HUES48 (cell line): Measurements from ENCODE around the gene SLC25A21.
"Not testable (repeated sequence)": the region's sequence is repeated elsewhere in the genome, so short reads cannot be mapped to it uniquely, and the experiment has no call there.

Experiments
- H3K27ac ChIP-seq: one replicate; pipeline ENCODE4 v1.7.0; 2013; ENCODE audit warnings: low read depth, low read length, inconsistent platforms
- H3K27me3 ChIP-seq: 2 replicates; pipeline ENCODE4 v1.6.1; 2013; ENCODE audit warnings: mild to moderate bottlenecking, low read length; ENCODE audit not compliant: control insufficient read depth, insufficient read depth
- H3K36me3 ChIP-seq: 2 replicates; pipeline ENCODE4 v1.6.1; 2013; ENCODE audit warnings: low read length; ENCODE audit not compliant: control insufficient read depth, insufficient read depth
- H3K4me1 ChIP-seq: 2 replicates; pipeline ENCODE4 v1.6.1; 2013; ENCODE audit warnings: mild to moderate bottlenecking, low read length; ENCODE audit not compliant: control insufficient read depth, insufficient read depth
- H3K4me3 ChIP-seq: 2 replicates; pipeline ENCODE4 v1.5.1; 2013; ENCODE audit warnings: mild to moderate bottlenecking, low read depth, low read length
- H3K9ac ChIP-seq: 2 replicates; pipeline ENCODE4 v1.6.1; 2013; ENCODE audit warnings: mild to moderate bottlenecking, low read depth, low read length, moderate library complexity
- H3K9me3 ChIP-seq: 2 replicates; pipeline ENCODE4 v1.6.1; 2013; ENCODE audit warnings: low read length; ENCODE audit not compliant: control insufficient read depth, insufficient read depth

The SLC25A21 gene

GRCh38 chr14:37172024-37172869 is at the start of gene SLC25A21:
Gene SLC25A21 (minus strand): TSS chr14:37172606.
- Histone ChIP-seq H3K9me3 (no peaks in the 10 kb centered on the region), H3K4me3 (peak within 1 kb of the TSS; percentile 84), H3K36me3 (no peaks in the 10 kb centered on the region), H3K4me1 (peaks cover 34% of the 10 kb centered on the region), H3K27me3 (no peaks in the 10 kb centered on the region; the same call in 1 of the 2 replicates), H3K9ac (peak within 1 kb of the TSS; percentile 95), H3K27ac (peak within 1 kb of the TSS; percentile 97)

GRCh38 chr14:37221073-37221472 is 48.7 kb upstream of the SLC25A21 start:
- Histone ChIP-seq H3K36me3 (peaks cover 4% of the 10 kb centered on the region; the same call in 1 of the 2 replicates), H3K9ac (no peak overlapping the region), H3K9me3 (peaks cover 14% of the 10 kb centered on the region), H3K4me1 (no peaks in the 10 kb centered on the region), H3K4me3 (no peak overlapping the region), H3K27me3 (no peaks in the 10 kb centered on the region), H3K27ac (no peak overlapping the region)

GRCh38 chr14:37215345-37215744 is 42.9 kb upstream of the SLC25A21 start:
- Histone ChIP-seq H3K27me3 (no peaks in the 10 kb centered on the region), H3K9ac (no peak overlapping the region), H3K4me3 (no peak overlapping the region), H3K36me3 (no peaks in the 10 kb centered on the region), H3K9me3 (no peaks in the 10 kb centered on the region), H3K4me1 (no peaks in the 10 kb centered on the region), H3K27ac (no peak overlapping the region)

- 0 out of 2 replicates have a peak, but pooled peaks cover 3% of the 10 kb centered on the region for H3K9me3 ChIP-seq
- H3K27me3 ChIP-seq = no peaks in the 10 kb centered on the region
- H3K4me1 ChIP-seq = no peaks in the 10 kb centered on the region
- H3K27ac ChIP-seq = no peak overlapping the region
- H3K4me3 ChIP-seq = no peak overlapping the region
- H3K36me3 ChIP-seq = no peaks in the 10 kb centered on the region; the same call in 1 of the 2 replicates
- no peak overlapping the region for H3K9ac ChIP-seq
Measured at GRCh38 chr14:37213016-37213415, 40.6 kb upstream of the SLC25A21 start.

GRCh38 chr14:37210448-37210847 is 38.0 kb upstream of the SLC25A21 start:
- no peaks in the 10 kb centered on the region for H3K4me1 ChIP-seq
- no peak overlapping the region for H3K27ac ChIP-seq
- no peaks in the 10 kb centered on the region for H3K27me3 ChIP-seq
- H3K9ac ChIP-seq = no peak overlapping the region
- H3K4me3 ChIP-seq = no peak overlapping the region
- H3K36me3 ChIP-seq = no peaks in the 10 kb centered on the region; the same call in 1 of the 2 replicates
- H3K9me3 ChIP-seq = peaks cover 25% of the 10 kb centered on the region

GRCh38 chr14:37209617-37210016 is 37.2 kb upstream of the SLC25A21 start:
- not testable (repeated sequence) for H3K27ac ChIP-seq, H3K36me3 ChIP-seq, H3K4me3 ChIP-seq, H3K9ac ChIP-seq, H3K4me1 ChIP-seq, H3K27me3 ChIP-seq
- H3K9me3 ChIP-seq = peaks cover 25% of the 10 kb centered on the region

- H3K27ac ChIP-seq, H3K4me1 ChIP-seq, H3K36me3 ChIP-seq, H3K4me3 ChIP-seq, H3K27me3 ChIP-seq, H3K9ac ChIP-seq: not testable (repeated sequence)
- H3K9me3 ChIP-seq = peaks cover 25% of the 10 kb centered on the region
Measured at GRCh38 chr14:37205623-37206605, 33.5 kb upstream of the SLC25A21 start.

GRCh38 chr14:37203423-37203822 is 31.0 kb upstream of the SLC25A21 start:
- Histone ChIP-seq H3K36me3 (no peaks in the 10 kb centered on the region; the same call in 1 of the 2 replicates), H3K4me1 (peaks cover 9% of the 10 kb centered on the region; the same call in 1 of the 2 replicates), H3K27ac (no peak overlapping the region), H3K4me3 (no peak overlapping the region), H3K9ac (no peak overlapping the region), H3K27me3 (no peaks in the 10 kb centered on the region), H3K9me3 (peaks cover 22% of the 10 kb centered on the region)

- Histone ChIP-seq H3K9ac (no peak overlapping the region), H3K4me3 (no peak overlapping the region), H3K4me1 (peaks cover 9% of the 10 kb centered on the region; the same call in 1 of the 2 replicates), H3K27me3 (no peaks in the 10 kb centered on the region), H3K36me3 (no peaks in the 10 kb centered on the region), H3K9me3 (peaks cover 20% of the 10 kb centered on the region), H3K27ac (no peak overlapping the region)
Measured at GRCh38 chr14:37202812-37203211, 30.4 kb upstream of the SLC25A21 start.

- Histone ChIP-seq H3K9me3 (peaks cover 17% of the 10 kb centered on the region), H3K4me1 (peaks cover 9% of the 10 kb centered on the region; the same call in 1 of the 2 replicates), H3K4me3 (no peak overlapping the region), H3K36me3 (no peaks in the 10 kb centered on the region), H3K27ac (no peak overlapping the region), H3K27me3 (no peaks in the 10 kb centered on the region), H3K9ac (no peak overlapping the region)
Measured at GRCh38 chr14:37202265-37202664, 29.9 kb upstream of the SLC25A21 start.
